Ishikawa (cell line): ENCODE measurements around the gene SERBP1.

ENCODE experiments used
- CREB1 ChIP-seq: IDR thresholded peaks from 2 replicates; pipeline ENCODE4 v1.6.1; 2012; ENCODE audit warnings: low read depth
- EGR1 ChIP-seq: IDR thresholded peaks from 2 replicates; pipeline ENCODE4 v1.6.1; 2012
- EP300 ChIP-seq: IDR thresholded peaks from 2 replicates; pipeline ENCODE4 v1.6.1; 2012; ENCODE audit warnings: borderline replicate concordance
- FOXM1 ChIP-seq: IDR thresholded peaks from 2 replicates; pipeline ENCODE4 v1.6.1; 2012; ENCODE audit warnings: low read depth, borderline replicate concordance
- MAX ChIP-seq: IDR thresholded peaks from 2 replicates; pipeline ENCODE4 v1.6.1; 2012
- NFIC ChIP-seq: IDR thresholded peaks from 2 replicates; pipeline ENCODE4 v1.6.1; 2012
- RAD21 ChIP-seq: IDR thresholded peaks from 2 replicates; pipeline ENCODE4 v1.6.1; 2012; ENCODE audit warnings: low read depth
- TEAD4 ChIP-seq: IDR thresholded peaks from 2 replicates; pipeline ENCODE4 v1.6.1; 2012

- no peak for TF ChIP-seq MAX
- no peak for TF ChIP-seq RAD21
- no peak for TF ChIP-seq EGR1
- TF ChIP-seq NFIC: no peak
- TF ChIP-seq FOXM1: no peak
- no peak for TF ChIP-seq EP300
- no peak for TF ChIP-seq TEAD4
- no peak for TF ChIP-seq CREB1
Measured at GRCh38 chr1:67459068-67459467, 28.9 kb upstream of the SERBP1 start.
